PC-3 (cell line): ENCODE measurements around the gene PLCB2.

ENCODE experiments used
- EZH2 ChIP-seq: fragments of 300-600 bp; sonication (generic); IDR thresholded peaks from one replicate; pipeline ENCODE4 v1.6.1; 2017; ENCODE audit warnings: antibody characterized with exemption, mild to moderate bottlenecking, low read length; ENCODE audit not compliant: unreplicated experiment
- TF ChIP-seq, protein P1 (sequence below): fragments of 300-600 bp; sonication (generic); conservative IDR thresholded peaks from 2 replicates; pipeline ENCODE4 v1.5.1; 2017; ENCODE audit warnings: antibody characterized with exemption, low read depth, mild to moderate bottlenecking, low read length

DNA sequence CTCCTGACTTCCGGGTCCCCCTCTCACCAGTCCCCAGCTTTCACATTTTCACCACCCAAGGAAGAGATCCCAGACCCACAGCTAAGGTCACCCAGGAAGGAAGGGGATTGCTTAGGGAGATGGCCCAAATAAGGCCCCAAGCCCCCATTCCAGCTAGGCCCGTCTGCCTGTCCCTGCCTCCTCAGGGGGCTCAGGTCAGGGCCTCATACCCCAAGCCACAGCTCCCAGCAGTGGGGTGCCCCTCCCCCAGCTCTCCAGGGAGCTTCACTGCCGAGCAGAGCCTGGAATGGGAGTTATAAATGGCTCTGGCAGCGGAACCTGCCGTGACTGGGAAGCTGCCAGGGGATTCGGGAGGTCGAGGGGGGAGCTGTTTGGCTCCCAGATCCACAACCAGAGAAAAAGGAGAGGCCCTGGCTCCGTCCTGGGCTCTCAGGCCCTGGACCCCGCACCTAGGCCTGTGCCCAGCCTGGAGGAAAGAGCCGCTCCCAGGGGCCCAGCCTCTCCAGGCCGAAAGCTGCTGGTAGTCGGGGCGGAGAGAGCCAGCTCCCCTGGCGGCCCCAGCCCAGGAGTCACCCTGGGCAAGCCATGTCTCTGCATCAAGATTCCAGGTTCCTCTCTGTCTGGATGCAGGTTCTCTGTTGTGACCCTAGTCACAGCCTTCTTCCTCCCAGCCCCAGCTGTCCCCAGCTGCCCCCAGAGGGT lies 32.5 kb upstream of the PLCB2 start:
- TF ChIP-seq, protein P1, sequence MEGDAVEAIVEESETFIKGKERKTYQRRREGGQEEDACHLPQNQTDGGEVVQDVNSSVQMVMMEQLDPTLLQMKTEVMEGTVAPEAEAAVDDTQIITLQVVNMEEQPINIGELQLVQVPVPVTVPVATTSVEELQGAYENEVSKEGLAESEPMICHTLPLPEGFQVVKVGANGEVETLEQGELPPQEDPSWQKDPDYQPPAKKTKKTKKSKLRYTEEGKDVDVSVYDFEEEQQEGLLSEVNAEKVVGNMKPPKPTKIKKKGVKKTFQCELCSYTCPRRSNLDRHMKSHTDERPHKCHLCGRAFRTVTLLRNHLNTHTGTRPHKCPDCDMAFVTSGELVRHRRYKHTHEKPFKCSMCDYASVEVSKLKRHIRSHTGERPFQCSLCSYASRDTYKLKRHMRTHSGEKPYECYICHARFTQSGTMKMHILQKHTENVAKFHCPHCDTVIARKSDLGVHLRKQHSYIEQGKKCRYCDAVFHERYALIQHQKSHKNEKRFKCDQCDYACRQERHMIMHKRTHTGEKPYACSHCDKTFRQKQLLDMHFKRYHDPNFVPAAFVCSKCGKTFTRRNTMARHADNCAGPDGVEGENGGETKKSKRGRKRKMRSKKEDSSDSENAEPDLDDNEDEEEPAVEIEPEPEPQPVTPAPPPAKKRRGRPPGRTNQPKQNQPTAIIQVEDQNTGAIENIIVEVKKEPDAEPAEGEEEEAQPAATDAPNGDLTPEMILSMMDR = no peak
- TF ChIP-seq EZH2 = no peak
